BJ (cell line): ENCODE data around the gene FNDC3A. TPM values are rescaled to one million over a fixed set of nuclear protein-coding genes. Genes with fewer than 3 reads are reported as not detected.

Experiments used
- CTCF ChIA-PET: fragments of 350-600 bp; formaldehyde crosslinking; extraction: SDS; loops from one replicate; lab custom pipeline; 2021; ENCODE audit warnings: antibody characterized with exemption, inconsistent platforms; lab: Yijun Ruan, JAX
- POLR2A ChIA-PET: fragments of 300-600 bp; sonication (Branson Sonifier 250); formaldehyde crosslinking; extraction: SDS; loops from one replicate; lab custom pipeline; 2021; ENCODE audit warnings: antibody characterized with exemption; lab: Charles Lee
- DNase-seq: peaks from one replicate; pipeline ENCODE4 v3.0.0-alpha.2; 2011; ENCODE audit warnings: low read depth
- H3K27me3 ChIP-seq: 2 replicates; pipeline ENCODE4 v1.6.0; 2011; ENCODE audit warnings: low read length; ENCODE audit not compliant: control insufficient read depth, insufficient read depth
- H3K36me3 ChIP-seq: 2 replicates; pipeline ENCODE4 v1.5.1; 2011; ENCODE audit warnings: low read length; ENCODE audit not compliant: control insufficient read depth, insufficient read depth
- H3K4me3 ChIP-seq: 2 replicates; pipeline ENCODE4 v1.5.1; 2011; ENCODE audit warnings: low read depth, mild to moderate bottlenecking, control low read depth, low read length
- polyA plus RNA-seq: library from polyadenylated mRNA; depleted of rRNA; stranded (reverse); fragments of >200 nt; gene quantifications from 2 replicates; pipeline ENCODE4 v1.2.3, GENCODE V29; 2011
- TF ChIP-seq, protein P1 (sequence below): IDR thresholded peaks from 2 replicates; pipeline ENCODE4 v1.5.1; 2011; ENCODE audit warnings: low read depth, mild to moderate bottlenecking, control low read depth, inconsistent platforms, low read length, moderate library complexity; ENCODE audit not compliant: insufficient read depth

The FNDC3A gene
- polyA plus RNA-seq, 1 experiment: 30.7 TPM

DNA sequence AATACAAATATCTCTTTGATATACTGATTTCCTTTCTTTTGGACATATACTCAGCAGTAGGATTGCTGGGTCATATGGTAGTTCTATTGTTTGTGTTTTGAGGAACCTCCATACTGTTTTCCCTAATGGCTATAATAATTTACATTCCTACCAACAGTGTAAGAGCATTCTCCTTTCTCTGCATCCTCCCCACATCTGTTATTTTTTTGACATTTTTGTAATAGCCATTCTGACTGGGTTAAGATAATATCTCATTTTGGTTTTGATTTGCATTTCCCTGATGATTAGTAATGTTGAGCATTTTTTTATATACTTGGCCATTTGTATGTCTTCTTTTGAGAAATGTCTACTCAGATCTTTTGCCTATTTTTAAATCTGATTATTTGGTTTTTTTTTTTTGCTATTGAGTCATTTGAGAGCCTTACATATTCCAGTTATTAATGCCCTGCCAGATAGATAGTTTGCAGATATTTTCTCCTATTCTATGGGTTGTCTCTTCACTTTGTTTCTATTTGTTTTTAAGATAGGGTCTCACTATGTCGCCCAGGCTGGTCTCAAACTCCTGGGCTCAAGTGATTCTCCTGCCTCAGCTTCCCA lies 95.7 kb downstream of the FNDC3A start:
- POLR2A ChIA-PET: no interaction called here
- no peak overlapping the region for H3K4me3 ChIP-seq
- CTCF ChIA-PET: no interaction called here
- H3K36me3 ChIP-seq: no peaks in the 10 kb centered on the region
- TF ChIP-seq, protein P1, sequence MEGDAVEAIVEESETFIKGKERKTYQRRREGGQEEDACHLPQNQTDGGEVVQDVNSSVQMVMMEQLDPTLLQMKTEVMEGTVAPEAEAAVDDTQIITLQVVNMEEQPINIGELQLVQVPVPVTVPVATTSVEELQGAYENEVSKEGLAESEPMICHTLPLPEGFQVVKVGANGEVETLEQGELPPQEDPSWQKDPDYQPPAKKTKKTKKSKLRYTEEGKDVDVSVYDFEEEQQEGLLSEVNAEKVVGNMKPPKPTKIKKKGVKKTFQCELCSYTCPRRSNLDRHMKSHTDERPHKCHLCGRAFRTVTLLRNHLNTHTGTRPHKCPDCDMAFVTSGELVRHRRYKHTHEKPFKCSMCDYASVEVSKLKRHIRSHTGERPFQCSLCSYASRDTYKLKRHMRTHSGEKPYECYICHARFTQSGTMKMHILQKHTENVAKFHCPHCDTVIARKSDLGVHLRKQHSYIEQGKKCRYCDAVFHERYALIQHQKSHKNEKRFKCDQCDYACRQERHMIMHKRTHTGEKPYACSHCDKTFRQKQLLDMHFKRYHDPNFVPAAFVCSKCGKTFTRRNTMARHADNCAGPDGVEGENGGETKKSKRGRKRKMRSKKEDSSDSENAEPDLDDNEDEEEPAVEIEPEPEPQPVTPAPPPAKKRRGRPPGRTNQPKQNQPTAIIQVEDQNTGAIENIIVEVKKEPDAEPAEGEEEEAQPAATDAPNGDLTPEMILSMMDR: no peak
- DNase-seq: no peak
- no peaks in the 10 kb centered on the region for H3K27me3 ChIP-seq

DNA sequence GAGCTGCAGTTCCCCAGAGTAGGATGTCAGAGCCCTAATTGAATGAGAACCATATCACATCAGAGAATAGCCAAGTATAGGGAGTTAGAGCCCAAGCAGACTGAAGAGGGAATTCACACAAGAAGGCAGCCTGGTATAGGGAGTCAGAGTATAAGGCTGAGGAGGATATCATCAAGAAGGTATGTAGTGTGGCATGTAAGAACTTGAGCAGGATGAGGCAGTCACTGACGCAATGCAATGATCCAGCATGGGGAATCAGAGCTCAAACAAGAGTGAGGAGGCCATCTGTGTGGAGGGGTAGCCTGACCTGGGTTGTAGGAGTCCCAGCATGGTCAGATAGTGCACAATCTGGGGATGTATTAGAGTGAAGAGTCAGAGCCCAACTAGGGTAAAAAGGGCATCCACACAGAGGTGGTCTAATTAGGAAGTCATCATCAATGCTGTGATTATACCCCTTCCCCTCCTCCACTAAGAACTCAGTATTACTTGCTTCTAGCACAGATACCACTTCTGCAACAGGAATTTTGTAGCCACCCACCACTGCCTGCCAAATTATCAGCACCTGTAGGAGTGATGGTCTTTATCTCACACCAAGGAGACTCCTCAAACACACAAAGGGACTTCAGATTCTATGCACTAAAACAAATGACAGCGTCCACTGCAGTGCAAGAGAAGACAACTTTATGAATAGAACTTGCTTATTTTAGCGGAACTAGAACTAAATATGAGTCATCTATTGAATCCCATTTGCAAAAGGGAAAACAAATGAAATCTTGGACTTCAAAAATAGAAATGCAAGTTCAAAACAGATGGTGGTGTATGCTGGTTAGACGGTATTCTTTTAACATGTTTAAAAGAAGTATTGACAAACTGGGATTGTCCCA lies 107.2 kb downstream of the FNDC3A start:
- Histone ChIP-seq H3K27me3 (no peaks in the 10 kb centered on the region), H3K4me3 (no peak overlapping the region), H3K36me3 (no peaks in the 10 kb centered on the region)
- CTCF ChIA-PET: interaction anchor here (0.6 kb wide), 1 partner anchor 54 kb away, joined by 3 read pairs; no protein-coding TSS in a partner anchor
- TF ChIP-seq, protein P1: no peak
- POLR2A ChIA-PET: no interaction called here
- DNase-seq: no peak

DNA sequence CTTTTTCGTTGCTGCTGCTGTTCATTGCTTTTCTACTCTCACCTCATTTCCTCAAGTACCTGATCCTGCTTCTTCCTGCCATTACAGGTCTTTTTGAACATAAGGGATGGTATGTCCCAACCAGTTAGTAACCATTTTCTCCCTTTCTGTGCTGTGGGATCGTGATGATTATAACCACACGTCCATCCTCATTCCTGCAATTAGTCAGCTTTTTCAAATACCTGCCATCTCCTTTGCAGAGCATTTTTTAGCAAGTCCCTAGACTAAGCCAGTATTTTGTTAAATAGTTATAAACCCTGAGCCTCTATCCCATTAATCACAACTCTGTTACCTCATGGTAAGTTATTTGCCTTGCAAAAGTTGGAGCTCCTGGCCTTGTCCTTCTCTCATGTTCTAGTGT lies 109.2 kb downstream of the FNDC3A start:
- no peak for DNase-seq
- ChIA-PET CTCF (no interaction called here), POLR2A (no interaction called here)
- TF ChIP-seq, protein P1: no peak
- peaks cover 1% of the 10 kb centered on the region; the same call in 1 of the 2 replicates for H3K36me3 ChIP-seq
- no peak overlapping the region for H3K4me3 ChIP-seq
- H3K27me3 ChIP-seq: no peaks in the 10 kb centered on the region

DNA sequence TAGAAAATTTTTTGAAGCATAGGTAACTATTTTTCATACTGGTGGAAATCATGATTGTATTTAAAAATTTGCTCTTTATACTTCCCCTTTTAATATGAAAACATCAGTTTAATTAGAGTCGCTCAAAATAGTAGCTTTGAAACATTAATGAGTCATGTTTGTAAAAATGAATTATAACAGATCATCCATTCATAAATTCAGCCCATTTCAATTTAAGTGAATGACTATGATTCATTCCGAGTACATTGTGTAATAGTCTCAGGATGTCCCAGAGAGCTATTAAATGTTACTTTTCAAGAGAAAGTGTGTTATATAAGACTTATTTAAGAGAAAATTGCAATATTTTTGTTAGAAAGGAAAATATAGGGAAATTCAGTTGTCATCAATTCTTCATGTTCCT lies 111.0 kb downstream of the FNDC3A start:
- ChIA-PET CTCF (interaction anchor here (0.6 to 1.2 kb wide), 2 partner anchors 17 to 27 kb away, joined by 3 read pairs; no protein-coding TSS in a partner anchor), POLR2A (no interaction called here)
- TF ChIP-seq, protein P1: no peak
- Histone ChIP-seq H3K4me3 (no peak overlapping the region), H3K27me3 (no peaks in the 10 kb centered on the region), H3K36me3 (peaks cover 1% of the 10 kb centered on the region; the same call in 1 of the 2 replicates)
- no peak for DNase-seq

DNA sequence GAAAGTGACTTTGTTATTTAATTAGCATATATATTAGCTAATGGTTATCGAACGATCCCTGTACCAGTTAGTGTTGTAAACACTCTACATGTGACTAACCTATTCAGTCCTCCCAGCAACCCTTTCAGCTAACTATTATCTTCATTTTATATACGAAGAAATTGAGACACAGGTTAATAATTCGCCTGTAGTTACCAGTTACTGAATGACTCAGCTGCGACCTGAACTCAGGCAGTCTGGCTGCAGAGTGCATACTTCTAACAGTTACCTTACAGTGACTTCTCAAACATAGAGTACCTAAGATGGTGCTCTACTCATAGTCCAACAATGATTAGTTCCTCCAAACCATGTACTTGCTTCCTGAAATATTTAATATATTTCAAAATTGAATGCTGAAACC lies 117.7 kb downstream of the FNDC3A start:
- ChIA-PET CTCF (no interaction called here), POLR2A (no interaction called here)
- no peaks in the 10 kb centered on the region for H3K27me3 ChIP-seq

More for the DNA sequence above, 117.7 kb downstream of the FNDC3A start:
- DNase-seq: no peak
- TF ChIP-seq, protein P1: no peak
- Histone ChIP-seq H3K36me3 (peaks cover 1% of the 10 kb centered on the region; the same call in 1 of the 2 replicates), H3K4me3 (no peak overlapping the region)
